RWPE1 (cell line): ENCODE results near the gene PLD6.

Experiments
- CTCF ChIA-PET: fragments of 350-600 bp; sonication (Branson Sonifier 250); formaldehyde crosslinking; extraction: SDS; loops from one replicate; lab custom pipeline; 2021; lab: Yijun Ruan, JAX
- POLR2A ChIA-PET: fragments of 400-600 bp; formaldehyde crosslinking; extraction: SDS; loops from one replicate; lab custom pipeline; 2020; ENCODE audit warnings: antibody characterized with exemption; ENCODE audit not compliant: low non-redundant PET; lab: Yijun Ruan, JAX
- DNase-seq: peaks from one replicate; pipeline ENCODE4 v3.0.0; 2012; ENCODE audit warnings: low spot score
- H3K27ac ChIP-seq: fragments of 450-650 bp; 2 replicates; pipeline ENCODE4 v1.5.1; 2017
- CTCF ChIP-seq: fragments of 450-650 bp; conservative IDR thresholded peaks from 2 replicates; pipeline ENCODE4 v1.5.1; 2017; ENCODE audit warnings: low read depth, mild to moderate bottlenecking

The PLD6 gene

GRCh38 chr17:17203173-17203730 is 2.9 kb downstream of the PLD6 start:
- POLR2A ChIA-PET = no interaction called here
- no peak for DNase-seq
- H3K27ac ChIP-seq = peak overlapping the region; percentile 87; the same call in 1 of the 2 replicates
- CTCF ChIA-PET = no interaction called here
- no peak for TF ChIP-seq CTCF

GRCh38 chr17:17201907-17202306 is 4.2 kb downstream of the PLD6 start:
- no peak for DNase-seq
- no peak overlapping the region for H3K27ac ChIP-seq
- no peak for TF ChIP-seq CTCF
- CTCF ChIA-PET = interaction anchor here (0.6 kb wide), 1 partner anchor 49 kb away, joined by 6 read pairs; no protein-coding TSS in a partner anchor
- POLR2A ChIA-PET = no interaction called here

- TF ChIP-seq CTCF = no peak
- H3K27ac ChIP-seq = no peak overlapping the region
- ChIA-PET CTCF (interaction anchor here (0.8 kb wide), 1 partner anchor 18 kb away, joined by 5 read pairs; no protein-coding TSS in a partner anchor), POLR2A (interaction anchor here (0.7 kb wide), 1 partner anchor 10 kb away, joined by 6 read pairs; no protein-coding TSS in a partner anchor)
- no peak for DNase-seq
Measured at GRCh38 chr17:17201271-17201670, 4.9 kb downstream of the PLD6 start.

- no peak overlapping the region for H3K27ac ChIP-seq
- no peak for TF ChIP-seq CTCF
- ChIA-PET CTCF (interaction anchor here (0.6 to 0.9 kb wide), 3 partner anchors 17 to 541 kb away, joined by 3 to 5 read pairs (median 5); no protein-coding TSS in a partner anchor), POLR2A (interaction anchor here (0.7 kb wide), 1 partner anchor 9 kb away, joined by 6 read pairs; no protein-coding TSS in a partner anchor)
- DNase-seq = no peak
Measured at GRCh38 chr17:17200831-17201230, 5.3 kb downstream of the PLD6 start.

- CTCF ChIA-PET = interaction anchor here (0.6 to 0.9 kb wide), 2 partner anchors 27 to 541 kb away, joined by 3 to 5 read pairs; no protein-coding TSS in a partner anchor
Measured at GRCh38 chr17:17200311-17200710, 5.8 kb downstream of the PLD6 start.

GRCh38 chr17:17198281-17198680 is 7.9 kb downstream of the PLD6 start:
- CTCF ChIA-PET = interaction anchor here (0.7 kb wide), 1 partner anchor 83 kb away, joined by 4 read pairs; the partner anchor contains the start of gene COPS3
- POLR2A ChIA-PET = no interaction called here
- TF ChIP-seq CTCF = no peak
- no peak overlapping the region; the same call in 1 of the 2 replicates for H3K27ac ChIP-seq
- DNase-seq = no peak

More at GRCh38 chr17:17200311-17200710, 5.8 kb downstream of the PLD6 start:
- TF ChIP-seq CTCF = no peak
- H3K27ac ChIP-seq = no peak overlapping the region
- POLR2A ChIA-PET = no interaction called here
- DNase-seq = no peak
